Measurements from ENCODE around the gene DSC1. TPM values are rescaled to one million over a fixed set of nuclear protein-coding genes. Genes with fewer than 3 reads are reported as not detected.

DSC1 gene
- total and polyA plus RNA-seq, 2 of the 13 experiments (the other 11 are each of a cell fraction or from before 2014, with no cell fraction given) = not detected

- no peak for TF ChIP-seq ZNF318 (CRISPR knock-in tag; IDR thresholded peaks at IDR 0.05)
- peak; percentile 75; the same call in 1 of the 2 replicates for TF ChIP-seq REPIN1 (CRISPR knock-in tag; IDR thresholded peaks at IDR 0.05; ENCODE audit: borderline replicate concordance, low read depth)
- TF ChIP-seq MAFK (conservative IDR thresholded peaks at IDR 0.05 in 1 of 2, IDR thresholded peaks at IDR 0.05 in 1 of 2; ENCODE audit: low read length in 2 of 2) = no peak
- TF ChIP-seq BRF2 (CRISPR knock-in tag; IDR thresholded peaks at IDR 0.05) = no peak
- no peak for TF ChIP-seq KDM5A (IDR thresholded peaks at IDR 0.05; ENCODE audit: borderline replicate concordance, low read length)
- TF ChIP-seq TP53 (CRISPR knock-in tag; conservative IDR thresholded peaks at IDR 0.05) = no peak
- 0 out of 2 replicates have a peak, but pooled peaks have one; percentile 26 for TF ChIP-seq ZBTB7A (CRISPR knock-in tag; IDR thresholded peaks at IDR 0.05)
- no peak for TF ChIP-seq GTF2F1 (IDR thresholded peaks at IDR 0.05; ENCODE audit: low read length)
- peak; percentile 37; the same call in 1 of the 2 replicates for TF ChIP-seq ARHGAP35 (CRISPR knock-in tag; IDR thresholded peaks at IDR 0.05; ENCODE audit: borderline replicate concordance)
- no peak for TF ChIP-seq ZNF513 (CRISPR knock-in tag; conservative IDR thresholded peaks at IDR 0.05)
- no peak; the same call in 1 of the 2 replicates for TF ChIP-seq ZNF136 (CRISPR knock-in tag; IDR thresholded peaks at IDR 0.05; ENCODE audit: low read depth)
- TF ChIP-seq ZNF362 (CRISPR knock-in tag; IDR thresholded peaks at IDR 0.05; ENCODE audit: borderline replicate concordance) = no peak
- no peak for TF ChIP-seq ZNF703 (CRISPR knock-in tag; IDR thresholded peaks at IDR 0.05; ENCODE audit: borderline replicate concordance)
- TF ChIP-seq ZSCAN30 (CRISPR knock-in tag; IDR thresholded peaks at IDR 0.05) = no peak
- TF ChIP-seq ZNF138 (CRISPR knock-in tag; IDR thresholded peaks at IDR 0.05; ENCODE audit: low read depth) = no peak
- TF ChIP-seq SP5 (CRISPR knock-in tag; IDR thresholded peaks at IDR 0.05; ENCODE audit: borderline replicate concordance, low read depth) = peak; percentile 45; the same call in 1 of the 2 replicates
- TF ChIP-seq NFKB2 (CRISPR knock-in tag; IDR thresholded peaks at IDR 0.05; ENCODE audit: borderline replicate concordance) = peak; percentile 51; the same call in 1 of the 2 replicates
Measured at GRCh38 chr18:31102025-31102684, 60.5 kb downstream of the DSC1 start, which contains the start of gene DSC2 (continued).

Measured in HepG2 (cell line).